NCI-H2227 (cell line): ENCODE results near the gene LCN15.

Source experiments
- DNase-seq: peaks from one replicate; lab custom pipeline; 2025; ENCODE audit not compliant: unreplicated experiment; lab: John Stamatoyannopoulos, UW

The LCN15 gene

DNA sequence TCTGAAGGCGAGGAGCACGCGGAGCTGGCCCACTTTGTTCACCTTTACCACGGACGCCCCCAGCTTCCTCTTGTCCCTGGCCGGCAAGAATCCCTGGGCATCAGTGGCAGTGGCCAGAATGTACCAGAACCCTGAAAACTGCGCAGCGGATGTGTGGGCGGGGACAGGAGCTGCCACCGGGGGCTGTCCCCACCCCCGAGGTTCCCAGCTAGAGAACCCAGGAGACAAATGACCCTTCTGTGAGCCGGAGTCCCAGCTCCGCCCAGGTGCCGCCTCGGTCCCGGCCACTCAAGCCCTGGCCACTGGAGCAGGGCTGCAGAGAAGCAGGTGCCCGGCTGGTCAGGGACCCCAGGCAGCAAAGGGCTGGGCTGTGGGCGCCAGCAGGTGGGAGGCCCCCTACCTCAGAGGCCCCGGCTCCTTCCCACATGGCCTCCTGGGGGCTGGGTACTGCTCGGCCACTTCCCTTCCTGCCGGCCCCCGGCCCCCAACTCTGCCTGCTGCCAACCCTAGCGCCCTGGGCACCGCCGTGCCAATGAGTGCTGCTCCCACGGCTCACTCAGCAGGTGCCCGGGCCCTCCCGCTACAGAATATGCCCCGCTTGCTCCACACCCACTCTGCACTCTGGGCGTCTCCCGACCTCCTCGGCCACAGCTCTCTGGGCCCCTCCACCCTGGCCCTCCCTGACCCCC is 22.3 kb downstream of the LCN15 start:
- no peak for DNase-seq

DNA sequence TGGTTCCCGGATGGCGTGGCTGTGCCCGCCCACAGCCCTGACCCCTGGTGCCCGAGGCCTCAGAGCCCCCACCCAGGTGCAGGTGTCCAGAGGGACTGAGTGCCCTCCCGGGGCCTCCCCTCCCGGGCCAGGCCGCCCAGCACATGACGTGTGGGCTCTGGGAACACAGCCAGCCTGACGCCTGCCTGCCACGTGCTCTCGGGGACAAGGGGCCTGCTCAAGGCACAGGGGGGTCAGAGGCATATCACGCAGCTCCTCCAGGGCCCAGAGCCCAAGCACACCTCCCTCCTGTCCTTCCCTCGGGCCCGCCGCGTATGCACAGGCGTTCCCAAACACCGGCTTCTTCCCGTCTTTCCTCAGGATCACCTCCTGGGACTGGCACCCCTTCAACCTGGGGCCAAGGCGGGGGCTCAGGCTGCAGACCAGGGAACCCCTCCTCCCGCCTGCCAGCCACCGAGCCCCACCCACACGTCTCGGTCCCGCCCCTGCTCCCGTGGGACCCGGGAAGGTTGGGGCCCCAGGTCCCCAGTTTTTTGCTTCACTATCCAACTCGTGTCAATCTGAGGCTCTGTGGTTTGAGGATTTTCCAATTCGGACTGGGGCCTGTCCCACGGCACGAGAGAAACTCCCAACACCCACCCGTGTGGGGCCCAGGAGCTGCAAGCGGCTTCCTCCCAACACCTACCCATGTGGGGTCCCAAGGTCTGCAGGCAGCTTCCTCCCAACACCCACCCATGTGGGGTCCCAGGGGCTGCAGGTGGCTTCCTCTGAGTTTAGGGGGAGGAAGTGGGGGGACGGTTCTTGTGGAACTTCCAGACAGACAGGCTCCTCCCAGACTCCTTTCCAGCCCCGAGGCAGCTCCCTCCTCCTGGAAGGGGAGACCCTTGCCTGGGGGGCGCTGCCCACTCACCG is 23.1 kb downstream of the LCN15 start:
- no peak for DNase-seq

DNA sequence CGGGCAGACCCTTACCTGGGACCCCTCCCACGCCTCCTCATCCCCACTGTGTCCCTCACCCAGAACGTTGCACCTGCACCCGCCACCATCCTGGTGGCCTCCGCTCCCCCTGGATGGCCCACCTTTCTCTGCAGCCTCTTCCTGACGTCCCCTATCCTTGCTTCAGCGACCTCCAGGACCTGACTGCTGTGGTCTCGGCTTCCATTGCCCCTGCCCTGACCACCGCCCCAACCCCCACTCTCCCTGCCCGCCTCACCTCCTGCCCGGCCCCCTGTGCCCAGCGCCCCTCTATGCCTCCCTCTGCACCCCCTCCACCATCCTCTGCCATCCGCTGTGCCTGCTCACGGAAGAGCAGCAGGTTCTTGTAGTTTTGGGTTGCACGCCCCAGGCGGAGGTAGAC is 23.8 kb downstream of the LCN15 start:
- no peak for DNase-seq

DNA sequence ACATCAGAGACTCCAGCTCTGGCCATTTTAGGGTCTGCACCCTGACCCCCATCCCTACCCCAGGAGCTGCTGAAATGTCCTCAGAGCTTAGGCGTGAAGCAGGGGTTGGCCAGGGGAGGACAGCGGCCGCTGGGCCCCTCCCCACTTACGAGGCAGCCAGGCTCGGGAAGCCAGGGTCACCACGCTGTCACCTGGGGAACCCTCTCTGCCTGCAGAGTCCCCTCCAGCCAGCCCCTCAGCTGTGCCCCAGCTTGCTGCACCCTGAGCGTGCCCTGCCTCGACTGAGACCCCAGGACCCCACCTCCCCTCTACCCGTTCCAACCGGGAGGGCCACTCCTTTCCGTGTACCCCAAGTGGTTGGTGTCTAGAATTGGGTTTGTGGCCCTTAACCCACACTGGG is 24.2 kb downstream of the LCN15 start:
- no peak for DNase-seq

DNA sequence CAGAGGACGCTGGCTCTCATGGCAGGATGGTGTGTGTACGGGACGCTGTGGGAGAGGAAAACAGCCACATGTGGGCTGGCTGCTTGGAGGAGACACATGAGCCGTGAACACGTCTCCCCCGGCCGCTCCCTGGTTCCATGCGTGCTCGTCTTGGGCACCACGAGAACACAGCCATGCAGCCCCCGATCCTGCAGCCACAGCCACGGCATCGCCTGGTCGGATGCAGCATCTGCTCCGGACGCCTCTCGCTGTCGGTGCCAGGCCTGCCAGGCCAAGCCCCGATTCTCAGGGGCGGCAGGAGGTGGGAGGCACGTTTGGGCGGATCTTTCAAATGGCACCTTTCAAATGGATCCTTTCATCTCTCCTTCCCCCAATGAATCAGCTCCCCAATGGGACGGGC is 24.8 kb downstream of the LCN15 start:
- DNase-seq, result no peak

DNA sequence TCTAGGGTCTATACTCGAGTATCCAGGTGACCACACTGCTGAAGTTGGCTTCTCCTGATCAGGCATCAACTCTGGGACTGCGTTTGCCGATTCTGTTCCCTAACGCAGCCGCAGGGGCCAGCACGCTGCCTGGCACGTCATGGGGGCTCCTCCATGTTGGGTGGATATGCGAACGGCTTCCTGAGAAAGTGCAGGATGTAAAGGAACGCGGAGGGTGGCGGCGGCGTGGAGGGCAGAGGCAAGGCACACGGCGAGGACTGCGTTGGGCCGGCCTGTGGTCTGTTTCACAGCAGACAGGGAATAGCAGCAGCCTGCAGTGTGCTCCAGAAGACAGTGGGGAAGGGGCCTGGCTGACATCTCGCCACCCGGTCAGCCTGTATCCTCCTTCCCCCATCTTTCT is 25.4 kb downstream of the LCN15 start:
- DNase-seq, result no peak

- DNase-seq, result no peak
Observed at GRCh38 chr9:136735812-136736480, 28.4 kb downstream of the LCN15 start.

DNA sequence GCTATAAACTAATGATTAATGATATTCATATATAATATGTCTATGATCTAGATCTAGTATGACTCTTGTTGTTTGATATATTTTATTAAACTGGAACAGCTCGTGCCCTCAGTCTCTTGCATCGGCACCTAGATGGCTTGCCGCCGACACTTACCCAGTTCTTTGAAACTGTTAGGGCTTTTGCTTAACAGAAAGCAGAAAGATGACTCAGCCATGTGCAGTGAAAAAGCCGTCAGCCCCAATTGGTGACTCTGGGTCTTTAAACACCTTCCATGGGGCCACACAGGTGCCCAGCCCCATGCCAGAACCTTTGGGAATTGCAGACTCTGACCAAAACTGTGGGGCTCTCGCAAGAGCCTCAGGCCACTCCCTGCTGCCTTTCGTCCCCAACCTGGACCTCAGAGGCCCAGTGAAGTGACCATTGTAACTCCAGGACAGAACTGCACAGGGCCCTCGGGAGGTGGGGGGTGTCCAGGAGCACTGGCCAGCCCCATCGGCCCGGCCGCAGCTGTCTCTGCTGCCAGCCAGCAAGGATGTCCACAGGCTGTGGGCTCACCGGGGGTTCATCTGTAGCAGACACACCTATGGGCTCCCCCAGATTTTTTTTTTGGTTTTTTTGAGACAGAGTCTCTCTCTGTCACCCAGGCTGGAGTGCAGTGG is 29.4 kb downstream of the LCN15 start:
- no peak for DNase-seq

DNA sequence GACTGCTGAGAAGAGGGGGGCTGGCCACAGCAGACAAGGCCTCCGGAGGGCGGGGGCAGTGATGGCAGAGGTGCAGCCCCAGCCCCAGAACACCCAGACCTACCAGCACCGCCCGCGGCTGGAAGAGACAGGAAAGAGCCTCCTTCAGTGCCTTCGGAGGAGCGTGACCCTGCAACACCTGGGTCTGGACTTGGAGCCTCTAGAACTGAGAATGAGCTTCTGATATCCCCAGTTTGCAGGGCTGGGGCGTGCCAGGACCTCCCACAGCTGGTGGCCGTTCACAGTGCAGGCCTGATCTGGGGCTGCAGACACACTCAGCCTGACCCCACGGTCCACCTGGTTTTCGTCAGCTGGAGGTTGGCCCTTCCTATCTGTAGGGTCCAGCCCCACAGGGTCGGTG is 30.7 kb downstream of the LCN15 start:
- no peak for DNase-seq

GRCh38 chr9:136732444-136733178 is 31.7 kb downstream of the LCN15 start:
- no peak for DNase-seq

DNA sequence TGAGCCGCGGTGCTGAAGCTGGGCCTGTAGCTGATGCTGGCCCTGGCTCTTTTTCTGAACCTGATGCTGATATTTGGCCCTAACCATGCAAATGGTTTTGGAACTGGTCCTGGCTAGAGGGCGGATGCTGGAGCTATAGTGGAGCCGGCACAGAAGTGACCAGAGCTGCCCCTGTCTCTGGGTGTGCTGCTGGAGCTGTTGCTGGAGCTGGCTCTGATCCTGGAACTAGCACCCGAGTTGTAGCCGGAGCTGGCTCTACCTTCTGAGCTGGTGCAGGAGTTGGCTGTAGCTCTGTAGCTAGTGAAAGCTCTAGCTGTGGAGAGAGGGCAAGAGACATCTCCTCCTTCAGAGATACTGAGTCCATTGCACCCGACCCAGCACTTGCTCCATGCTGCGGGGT is 34.4 kb downstream of the LCN15 start:
- DNase-seq, result no peak

- DNase-seq, result no peak
Observed at GRCh38 chr9:136729144-136729543, 35.2 kb downstream of the LCN15 start.

DNA sequence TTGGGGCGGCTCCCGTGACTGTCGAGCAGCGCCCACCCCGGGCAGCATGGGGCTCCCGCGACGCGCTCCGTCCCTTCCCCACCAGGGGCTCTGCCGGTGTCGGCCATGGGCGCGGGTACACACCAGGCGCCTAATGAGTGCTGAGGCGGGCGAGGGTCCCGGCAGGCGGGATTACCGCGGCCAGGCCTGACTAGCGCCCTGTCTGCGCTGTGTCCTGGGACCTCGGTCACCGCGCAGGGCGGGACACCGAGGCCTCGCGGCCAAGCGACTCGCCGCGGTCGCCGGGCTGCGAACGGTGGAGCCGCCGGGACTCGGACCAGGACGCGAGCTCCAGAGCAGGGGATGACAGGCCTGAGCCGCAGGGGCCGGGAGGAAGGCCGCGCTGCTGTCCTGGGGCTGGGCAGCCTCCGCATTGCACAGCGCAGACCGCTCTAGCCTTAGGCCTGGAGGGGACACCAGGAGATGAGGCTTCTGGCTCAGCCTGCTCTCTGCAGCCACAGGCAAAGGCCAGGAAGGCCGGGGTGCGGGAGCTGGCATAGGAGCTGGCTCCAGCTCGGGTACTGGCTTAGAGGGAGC is 35.7 kb downstream of the LCN15 start:
- DNase-seq, result peak; percentile 11

GRCh38 chr9:136728080-136728547 is 36.2 kb downstream of the LCN15 start:
- DNase-seq, result peak; percentile 91

DNA sequence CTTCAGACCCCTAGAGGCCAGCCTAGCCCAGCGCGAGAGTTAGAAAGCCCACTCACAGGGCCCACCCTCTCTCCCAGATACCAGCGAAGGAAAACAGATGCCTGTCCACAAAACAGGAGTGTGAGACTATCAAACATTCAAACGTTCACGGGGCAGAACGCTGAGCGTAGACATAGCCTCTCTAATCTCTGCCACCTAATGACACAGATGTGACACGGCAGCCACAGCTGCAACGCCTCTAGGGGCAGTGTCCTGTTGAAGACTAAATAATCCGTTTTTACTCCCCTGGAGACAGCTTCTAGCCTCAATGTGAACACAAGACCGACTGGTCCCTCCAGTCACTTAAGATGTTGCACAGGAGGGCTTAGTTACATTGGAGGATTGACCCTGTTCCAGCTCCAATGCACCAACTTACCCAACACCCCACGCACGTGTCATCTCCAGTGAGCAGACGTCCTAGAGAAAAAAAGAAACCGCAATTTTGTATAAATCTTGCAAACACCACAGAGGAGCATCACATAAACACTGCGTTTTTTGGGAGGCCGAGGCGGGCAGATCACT is 37.6 kb downstream of the LCN15 start:
- DNase-seq, result no peak

- DNase-seq, result no peak
Observed at GRCh38 chr9:136726118-136726517, 38.2 kb downstream of the LCN15 start.

DNA sequence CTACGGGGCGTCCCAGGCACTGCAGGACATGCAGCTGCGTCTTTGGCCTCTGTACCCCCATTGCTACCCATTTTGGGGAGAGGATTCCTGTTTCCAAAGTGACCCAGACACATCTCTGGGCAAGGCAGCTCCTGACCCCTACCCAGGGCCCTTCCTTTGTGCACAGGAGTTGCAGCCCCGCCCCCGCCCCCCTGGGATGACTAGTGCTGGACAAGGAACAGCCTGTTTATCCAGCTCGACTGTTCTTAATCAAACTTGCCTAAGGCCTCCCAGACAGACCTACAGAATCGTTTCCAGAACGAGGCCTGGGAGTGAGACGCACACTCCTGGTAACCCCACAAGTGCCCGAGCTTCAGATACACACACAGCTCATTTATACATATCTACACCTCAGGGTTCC is 38.7 kb downstream of the LCN15 start:
- DNase-seq, result no peak

DNA sequence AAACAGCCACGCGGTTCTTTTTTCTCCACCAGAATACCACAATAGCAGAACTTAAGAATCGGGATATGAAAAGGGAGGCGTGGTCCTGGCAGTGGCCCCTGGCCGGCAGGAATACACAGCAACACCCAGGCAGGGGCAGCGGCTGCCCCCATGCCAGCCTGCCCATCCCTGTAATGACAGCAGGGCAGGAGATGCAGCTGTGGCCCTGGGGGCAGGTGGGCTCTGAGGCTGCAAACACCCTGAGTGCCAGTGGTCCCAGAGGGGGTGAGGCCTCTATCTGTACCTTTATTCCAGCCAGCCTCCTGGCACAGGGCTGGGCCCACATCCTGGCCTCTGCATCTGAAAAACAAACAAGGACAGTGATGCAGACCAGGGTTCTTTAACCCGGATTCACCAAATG is 39.5 kb downstream of the LCN15 start:
- DNase-seq, result no peak

DNA sequence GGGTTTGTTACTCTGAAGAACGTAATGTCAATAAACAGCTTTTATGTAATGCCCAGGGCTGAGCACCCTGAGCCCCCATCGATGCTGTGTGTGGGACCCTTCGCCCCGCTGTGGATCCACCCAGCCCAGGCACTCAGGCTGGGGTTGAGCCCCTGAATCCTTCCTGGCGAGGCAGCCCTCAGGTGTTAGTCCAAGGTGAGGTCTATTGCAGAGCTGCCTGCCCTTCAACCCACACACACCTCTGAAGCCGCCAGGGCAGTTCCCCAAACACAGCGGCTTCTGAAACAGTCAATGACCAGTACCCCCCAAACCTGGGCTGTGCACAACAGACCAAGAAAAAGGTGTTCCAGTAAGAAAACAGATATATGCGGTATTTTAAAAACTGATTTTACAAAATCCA is 40.3 kb downstream of the LCN15 start:
- no peak for DNase-seq
